HUES48 (cell line): ENCODE measurements around the gene WNT3A.

Experiments used
- H3K27ac ChIP-seq: one replicate; pipeline ENCODE4 v1.7.0; 2013; ENCODE audit warnings: low read depth, low read length, inconsistent platforms
- H3K27me3 ChIP-seq: 2 replicates; pipeline ENCODE4 v1.6.1; 2013; ENCODE audit warnings: mild to moderate bottlenecking, low read length; ENCODE audit not compliant: control insufficient read depth, insufficient read depth
- H3K36me3 ChIP-seq: 2 replicates; pipeline ENCODE4 v1.6.1; 2013; ENCODE audit warnings: low read length; ENCODE audit not compliant: control insufficient read depth, insufficient read depth
- H3K4me1 ChIP-seq: 2 replicates; pipeline ENCODE4 v1.6.1; 2013; ENCODE audit warnings: mild to moderate bottlenecking, low read length; ENCODE audit not compliant: control insufficient read depth, insufficient read depth
- H3K4me3 ChIP-seq: 2 replicates; pipeline ENCODE4 v1.5.1; 2013; ENCODE audit warnings: mild to moderate bottlenecking, low read depth, low read length
- H3K9ac ChIP-seq: 2 replicates; pipeline ENCODE4 v1.6.1; 2013; ENCODE audit warnings: mild to moderate bottlenecking, low read depth, low read length, moderate library complexity
- H3K9me3 ChIP-seq: 2 replicates; pipeline ENCODE4 v1.6.1; 2013; ENCODE audit warnings: low read length; ENCODE audit not compliant: control insufficient read depth, insufficient read depth

WNT3A gene

GRCh38 chr1:228109962-228110488, 103.2 kb downstream of the WNT3A start:
- Histone ChIP-seq H3K27ac (no peak overlapping the region), H3K4me1 (peaks cover 3% of the 10 kb centered on the region; the same call in 1 of the 2 replicates)

GRCh38 chr1:228110556-228110955, 103.8 kb downstream of the WNT3A start:
- peaks cover 3% of the 10 kb centered on the region; the same call in 1 of the 2 replicates for H3K4me1 ChIP-seq
- H3K27ac ChIP-seq, result no peak overlapping the region
- no peak overlapping the region for H3K9ac ChIP-seq
- peaks cover 5% of the 10 kb centered on the region; the same call in 1 of the 2 replicates for H3K9me3 ChIP-seq
- H3K36me3 ChIP-seq, result peaks cover 22% of the 10 kb centered on the region
- H3K4me3 ChIP-seq, result no peak overlapping the region
- H3K27me3 ChIP-seq, result no peaks in the 10 kb centered on the region

More at GRCh38 chr1:228109962-228110488, 103.2 kb downstream of the WNT3A start:
- H3K9me3 ChIP-seq, result no peaks in the 10 kb centered on the region
- H3K36me3 ChIP-seq, result peaks cover 22% of the 10 kb centered on the region
- peak overlapping the region; percentile 79 for H3K4me3 ChIP-seq
- no peaks in the 10 kb centered on the region for H3K27me3 ChIP-seq
- no peak overlapping the region for H3K9ac ChIP-seq
